Tongue (tissue), 2 donors: ENCODE measurements around the gene SESN1. TPM values are rescaled to one million over a fixed set of nuclear protein-coding genes. Genes with fewer than 3 reads are reported as not detected.

ENCODE experiments used
- small RNA-seq: library from RNA; depleted of rRNA; stranded (forward); fragments of <200 nt; gene quantifications from one replicate; pipeline ENCODE3, GENCODE V24; 2014; ENCODE audit warnings: low replicate concordance
- total RNA-seq: library from RNA; depleted of rRNA; stranded (reverse); fragments of >200 nt; gene quantifications from one replicate; pipeline ENCODE4 v1.2.3, GENCODE V29; 2014

The SESN1 gene
- total RNA-seq, 1 donor from 2014 or later: 123 TPM

Small RNAs within 50 kb of the gene (small RNA-seq; reads per million reads assigned to genes)
- not detected for gene RNU6-653P

Other genes with a start within 250 kb of the SESN1 start
- gene ARMC2, start 246.4 kb downstream of the SESN1 start, total RNA-seq: 2.8 TPM
- gene CEP57L1, start 661 bp upstream of the SESN1 start, total RNA-seq: 33.6 TPM